Upper lobe of left lung (tissue), 4 donors: ENCODE measurements around the gene SCP2.

Experiments used
- CTCF ChIP-seq, 6 experiments: fragments of 450-650 bp in 4 of 6; fragments of 200-600 bp in 2 of 6; sonication (generic) in 2 of 6; IDR thresholded peaks; one replicate each; pipeline ENCODE4 v1.5.1; 2016 to 2019; ENCODE audit warnings: antibody characterized with exemption in 6 of 6
- EP300 ChIP-seq, 4 donors: sonication (generic); formaldehyde crosslinking; IDR thresholded peaks; one replicate each; pipeline ENCODE4 v1.5.1; 2017; ENCODE audit warnings: antibody characterized with exemption in 4 of 4, control low read depth in 2 of 4
- POLR2A ChIP-seq, 4 donors: fragments of 450-650 bp; IDR thresholded peaks; one replicate each; pipeline ENCODE4 v1.5.1; 2016 to 2017; ENCODE audit warnings: antibody characterized with exemption in 4 of 4, mild to moderate bottlenecking in 2 of 4

- TF ChIP-seq CTCF (IDR thresholded peaks at IDR 0.05) (no peak), POLR2A (IDR thresholded peaks at IDR 0.05) (no peak), EP300 (IDR thresholded peaks at IDR 0.05) (no peak)
These were observed 158.3 kb downstream of the SCP2 start for GRCh38 chr1:53085405-53085804.
